DMS53 (cell line): ENCODE measurements around the gene ANKRD45.
"Not testable (repeated sequence)": the region's sequence is repeated elsewhere in the genome, so short reads cannot be mapped to it uniquely, and the experiment has no call there.

Experiments
- DNase-seq: peaks from one replicate; lab custom pipeline; 2025; lab: John Stamatoyannopoulos, UW

Gene ANKRD45, protein sequence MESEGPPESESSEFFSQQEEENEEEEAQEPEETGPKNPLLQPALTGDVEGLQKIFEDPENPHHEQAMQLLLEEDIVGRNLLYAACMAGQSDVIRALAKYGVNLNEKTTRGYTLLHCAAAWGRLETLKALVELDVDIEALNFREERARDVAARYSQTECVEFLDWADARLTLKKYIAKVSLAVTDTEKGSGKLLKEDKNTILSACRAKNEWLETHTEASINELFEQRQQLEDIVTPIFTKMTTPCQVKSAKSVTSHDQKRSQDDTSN

DNA sequence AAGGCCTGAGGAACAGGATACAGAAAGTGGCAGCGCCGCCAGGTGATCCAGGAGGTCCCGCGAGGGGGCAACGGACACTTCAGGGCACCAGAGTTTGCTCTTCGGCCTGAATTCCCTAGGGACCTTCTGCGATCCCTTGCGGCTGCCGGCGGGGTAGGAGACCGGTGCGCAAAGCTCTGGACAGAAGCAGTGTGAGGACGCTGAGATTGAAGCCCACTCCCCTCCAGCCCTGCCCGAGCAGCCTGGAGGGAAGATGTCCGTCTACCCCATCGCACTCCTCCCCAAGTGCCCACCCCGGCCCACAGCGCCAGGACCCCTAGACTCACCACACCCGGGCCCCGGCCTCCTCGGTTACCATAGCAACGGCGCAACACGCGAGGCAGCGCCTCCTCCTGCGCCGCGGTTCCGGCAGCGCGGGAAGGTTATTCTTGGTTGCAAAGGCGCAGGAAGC, at the start of gene ANKRD45:
TSS of gene ANKRD45 (minus strand) at position 361 of the 451 bp plus-strand sequence. CDS start 10,433 bp downstream, outside the sequence.
- DNase-seq = peak; percentile 86

DNA sequence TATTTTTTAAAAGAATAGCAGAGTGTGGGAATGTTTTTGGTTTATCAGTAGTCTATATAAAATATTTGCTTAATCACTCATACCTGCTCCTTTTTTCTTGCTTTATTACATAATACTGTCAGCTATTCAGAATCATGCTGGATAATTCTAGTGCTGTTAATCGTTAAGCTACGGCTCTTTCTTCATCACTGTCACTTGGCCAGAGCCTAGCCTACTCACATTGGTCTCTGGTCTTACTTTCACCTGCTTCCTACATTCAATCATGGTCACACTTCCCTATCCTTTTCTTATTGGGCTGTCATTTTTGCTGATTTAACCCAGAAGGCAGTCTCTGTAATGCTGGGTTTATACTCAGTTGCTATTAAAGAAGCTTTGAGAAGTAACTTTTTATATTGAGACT, 47.6 kb upstream of the ANKRD45 start:
- DNase-seq = no peak

DNA sequence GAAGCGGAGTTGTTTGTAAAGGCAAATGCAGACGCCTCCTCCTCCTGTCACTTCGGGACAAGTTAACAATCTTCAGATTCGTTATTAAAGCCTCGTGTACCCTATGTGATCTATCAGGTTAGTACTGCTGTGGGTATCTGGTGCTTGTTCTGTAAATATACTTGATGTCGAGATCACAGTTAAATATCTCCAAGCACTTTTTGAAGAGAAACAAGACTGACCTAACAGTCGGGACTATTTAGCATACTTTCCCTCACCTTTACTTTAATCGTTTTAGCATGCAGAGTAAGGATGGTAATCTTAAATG, 45.8 kb upstream of the ANKRD45 start:
- DNase-seq = no peak

DNA sequence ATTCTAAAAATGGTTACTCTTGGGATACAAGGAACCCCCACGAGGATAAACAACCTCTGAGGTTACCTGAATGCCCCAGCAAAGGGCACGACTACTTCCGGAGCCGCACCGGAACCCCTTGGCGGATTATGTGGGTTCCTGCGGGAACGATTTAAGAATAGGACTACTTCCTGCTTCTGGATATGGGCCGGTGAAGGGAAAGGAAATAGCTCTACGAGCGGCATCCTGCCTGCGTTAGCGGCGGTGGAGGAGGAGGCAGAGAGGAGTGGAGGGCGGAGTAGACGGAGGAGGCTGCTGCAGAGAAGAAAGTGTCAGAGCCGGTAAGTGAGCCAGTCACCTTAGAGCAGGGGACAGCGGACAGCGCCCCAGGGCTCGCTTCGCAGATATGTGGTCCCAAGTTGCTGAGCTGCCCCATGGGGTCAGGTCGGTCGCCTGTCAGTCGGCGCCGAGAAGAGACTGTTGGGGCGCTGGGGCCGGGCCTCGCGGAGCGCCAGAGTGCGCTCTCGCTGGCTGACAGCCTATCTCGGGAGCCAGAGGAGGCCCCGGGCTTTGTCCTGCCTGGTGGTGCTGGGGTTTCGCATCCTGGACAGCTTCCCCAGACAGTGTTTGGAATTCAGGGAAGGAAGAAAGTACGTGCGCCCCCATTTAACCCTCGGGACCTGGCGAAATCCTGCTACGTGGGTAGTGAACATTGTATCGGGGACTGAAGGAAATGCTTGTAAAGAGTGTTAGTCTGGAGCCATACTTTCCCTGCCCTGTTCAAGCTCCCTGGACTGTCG, 45.3 kb upstream of the ANKRD45 start, which contains the start of gene KLHL20:
TSS of gene KLHL20 (plus strand) at position 223 of the 779 bp plus-strand sequence. CDS start 1,063 bp downstream, outside the sequence.
- DNase-seq = peak; percentile 97

DNA sequence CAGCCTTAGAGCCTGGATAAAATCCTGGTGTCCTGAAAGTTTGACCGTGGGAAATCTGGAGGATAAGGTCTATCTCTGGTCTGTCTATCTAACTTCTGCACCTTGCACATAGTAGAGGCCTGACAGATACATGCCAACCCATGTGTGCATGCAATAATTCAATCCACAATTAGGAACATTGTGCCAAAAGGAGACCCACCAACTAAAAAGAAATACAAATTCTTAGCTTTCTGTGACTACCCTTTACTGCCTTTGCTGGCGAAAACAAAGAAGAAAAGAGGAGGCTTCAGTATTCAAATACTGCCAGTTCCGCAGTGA, 44.7 kb upstream of the ANKRD45 start:
- DNase-seq = peak; percentile 52

DNA sequence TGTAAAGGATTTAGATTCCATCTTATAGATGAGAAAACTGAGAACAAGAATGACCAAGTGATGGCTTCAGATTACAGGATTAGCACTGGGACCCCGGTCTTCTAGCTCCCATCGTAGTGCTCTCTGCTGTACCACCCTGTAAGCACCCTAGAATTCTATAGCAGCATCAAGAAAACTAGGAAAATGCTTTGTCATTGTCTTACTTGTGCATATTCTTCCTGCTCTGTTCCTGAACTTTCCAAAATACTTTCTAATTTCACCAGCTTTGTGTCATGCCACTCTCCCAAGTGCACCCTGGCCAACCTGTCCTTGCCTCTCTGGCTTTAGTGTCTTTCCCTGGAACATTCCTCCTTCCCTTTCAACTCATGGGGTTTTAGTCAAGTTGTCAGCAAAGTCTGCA, 39.1 kb upstream of the ANKRD45 start:
- DNase-seq = no peak

DNA sequence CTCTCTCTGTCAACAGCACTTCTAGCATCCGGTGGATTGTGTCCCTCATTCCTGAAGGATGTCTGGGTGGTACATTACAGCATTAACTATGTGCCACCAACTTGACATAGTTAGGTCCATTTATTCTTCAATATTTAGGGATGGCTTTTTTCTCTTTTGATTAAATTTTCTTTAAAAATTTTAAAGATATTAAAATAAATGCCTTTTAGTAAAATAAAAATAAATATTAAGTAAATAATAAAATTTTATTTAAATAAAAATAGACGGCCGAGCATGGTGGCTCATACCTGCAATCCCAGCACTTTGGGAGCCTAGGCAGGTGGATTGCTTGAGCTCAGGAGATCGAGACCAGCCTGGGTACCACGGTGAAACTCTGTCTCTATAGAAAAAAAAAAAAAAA, 35.5 kb upstream of the ANKRD45 start:
- DNase-seq = no peak

DNA sequence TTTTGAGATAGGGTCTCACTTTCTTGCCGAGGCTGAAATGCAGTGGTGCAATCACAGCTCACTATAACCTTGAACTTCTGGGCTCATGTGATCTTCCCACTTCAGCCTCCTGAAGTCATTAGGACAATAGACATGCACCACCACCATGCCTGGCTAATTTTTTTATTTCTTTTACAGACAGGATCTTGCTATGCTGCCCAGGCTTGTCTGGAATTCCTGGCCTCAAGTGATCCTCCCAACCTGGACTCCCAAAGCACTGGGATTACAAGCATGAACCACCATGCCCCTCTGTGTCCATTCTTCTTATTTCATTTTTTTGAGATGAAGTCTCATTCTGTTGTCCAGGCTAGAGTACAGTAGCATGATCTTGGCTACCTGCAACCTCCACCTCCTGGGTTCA, 33.1 kb upstream of the ANKRD45 start:
- DNase-seq = no peak

DNA sequence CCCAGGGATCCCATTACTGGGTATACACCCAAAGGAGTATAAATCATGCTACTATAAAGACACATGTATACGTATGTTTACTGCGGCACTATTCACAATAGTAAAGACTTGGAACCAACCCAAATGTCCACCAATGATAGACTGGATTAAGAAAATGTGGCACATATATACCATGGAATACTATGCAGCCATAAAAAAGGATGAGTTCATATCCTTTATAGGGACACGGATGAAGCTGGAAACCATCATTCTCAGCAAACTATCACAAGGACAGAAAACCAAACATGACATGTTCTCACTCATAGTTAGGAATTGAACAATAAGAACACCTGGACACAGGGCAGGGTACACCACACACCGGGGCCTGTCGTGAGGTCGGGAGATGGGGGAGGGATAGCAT, 31.6 kb upstream of the ANKRD45 start:
- DNase-seq = not testable (repeated sequence)

DNA sequence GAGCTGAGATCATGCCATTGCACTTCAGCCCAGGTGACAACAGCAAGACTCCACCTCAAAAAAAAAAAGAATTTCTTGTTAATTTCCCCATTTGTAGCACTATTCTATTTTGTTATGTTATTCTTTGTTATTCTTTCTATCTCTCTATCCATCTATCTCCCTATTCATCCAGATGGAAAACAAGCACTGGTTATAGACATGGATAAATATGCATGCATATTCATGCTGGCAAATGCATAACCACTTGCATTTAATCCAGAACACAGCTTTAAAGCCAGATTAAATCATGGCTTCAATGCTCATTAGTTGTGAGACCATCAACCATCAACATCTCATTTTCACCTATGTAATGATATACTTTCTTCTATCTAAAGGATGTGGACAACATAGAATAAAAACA, 23.6 kb upstream of the ANKRD45 start:
- no peak for DNase-seq

DNA sequence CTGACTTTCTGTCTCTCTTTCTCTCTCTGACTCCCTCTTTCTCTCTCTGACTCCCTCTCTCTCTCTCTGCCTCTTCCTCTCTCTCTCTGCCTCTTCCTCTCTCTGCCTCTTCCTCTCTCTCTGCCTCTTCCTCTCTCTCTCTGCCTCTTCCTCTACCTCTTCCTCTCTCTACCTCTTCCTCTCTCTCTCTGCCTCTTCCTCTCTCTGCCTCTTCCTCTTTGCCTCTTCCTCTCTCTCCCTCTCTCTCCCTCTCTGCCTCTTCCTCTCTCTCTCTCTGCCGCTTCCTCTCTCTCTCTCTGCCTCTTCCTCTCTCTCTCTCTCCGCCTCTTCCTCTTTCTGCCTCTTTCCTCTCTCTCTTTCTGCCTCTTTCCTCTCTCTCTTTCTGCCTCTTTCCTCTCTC, 18.6 kb upstream of the ANKRD45 start:
- DNase-seq = no peak

DNA sequence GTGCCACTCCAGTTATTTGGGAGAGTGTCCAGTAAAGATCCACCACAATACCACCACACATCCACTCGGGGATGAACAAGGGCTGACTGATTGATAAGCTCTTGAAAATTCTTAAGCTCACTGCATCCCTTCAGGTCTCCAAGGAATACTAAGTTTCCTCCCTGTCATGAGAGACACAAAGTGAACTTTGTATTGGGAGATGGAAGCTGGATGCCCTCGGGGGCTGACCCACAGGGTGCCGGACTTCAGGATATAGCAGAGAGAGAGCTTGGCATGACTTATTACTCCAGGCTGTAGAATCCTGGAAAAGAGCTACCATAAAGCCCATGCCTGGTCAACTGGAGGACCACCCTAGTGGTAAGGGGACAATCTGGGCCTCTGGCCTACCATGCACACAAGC, 15.5 kb upstream of the ANKRD45 start:
- DNase-seq = not testable (repeated sequence)

DNA sequence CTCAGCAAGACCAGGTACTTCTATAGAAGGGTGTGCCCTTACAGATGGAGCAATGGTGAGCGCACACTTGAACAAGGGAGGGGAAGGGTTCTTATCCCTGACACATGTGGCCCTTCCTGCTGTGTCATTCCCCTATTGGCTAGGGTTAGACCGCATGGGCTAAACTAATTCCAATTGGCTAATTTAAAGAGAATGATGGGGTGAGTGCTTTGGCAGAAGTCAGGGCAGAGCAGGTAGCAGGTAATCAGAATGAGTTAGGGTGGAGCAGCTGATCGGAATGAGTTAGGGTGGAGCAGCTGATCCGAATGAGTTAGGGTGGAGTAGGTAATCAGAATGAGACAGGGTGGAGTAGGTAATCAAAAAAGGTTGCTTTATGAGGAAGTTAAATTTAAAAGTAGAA, 14.2 kb upstream of the ANKRD45 start:
- DNase-seq = not testable (repeated sequence)

DNA sequence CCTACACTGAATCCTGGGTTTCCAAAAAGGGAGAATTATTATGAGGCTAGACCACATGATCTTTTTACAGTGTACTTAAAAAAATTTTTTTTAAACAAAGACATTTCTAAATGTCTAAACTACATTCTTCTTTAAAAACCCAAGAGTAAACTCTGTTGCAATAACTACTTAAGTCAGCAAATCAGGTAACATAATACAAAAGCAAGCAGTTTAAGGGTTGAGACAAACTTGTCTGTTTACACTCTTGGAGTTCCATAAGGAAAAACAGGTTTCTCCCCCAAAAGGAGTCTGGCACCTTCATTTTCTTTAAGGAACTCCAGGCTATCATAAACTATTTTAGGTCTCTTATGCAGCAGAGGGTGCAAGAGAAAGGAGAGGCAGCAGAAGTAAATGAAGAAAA, 12.5 kb upstream of the ANKRD45 start:
- no peak for DNase-seq

DNA sequence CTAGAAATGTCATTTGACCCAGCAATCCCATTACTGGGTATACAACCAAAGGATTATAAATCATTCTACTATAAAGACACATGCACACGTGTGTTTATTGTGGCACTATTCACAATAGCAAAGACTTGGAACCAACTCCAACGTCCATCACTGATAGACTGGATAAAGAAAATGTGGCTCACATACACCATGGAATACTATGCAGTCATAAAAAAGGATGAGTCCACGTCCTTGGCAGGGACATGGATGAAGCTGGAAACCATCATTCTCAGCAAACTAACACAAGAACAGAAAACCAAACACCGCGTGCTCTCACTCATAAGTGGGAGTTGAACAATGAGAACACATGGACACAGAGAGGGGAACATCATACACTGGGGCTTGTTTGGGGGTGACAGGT, 10.5 kb upstream of the ANKRD45 start:
- DNase-seq = not testable (repeated sequence)

DNA sequence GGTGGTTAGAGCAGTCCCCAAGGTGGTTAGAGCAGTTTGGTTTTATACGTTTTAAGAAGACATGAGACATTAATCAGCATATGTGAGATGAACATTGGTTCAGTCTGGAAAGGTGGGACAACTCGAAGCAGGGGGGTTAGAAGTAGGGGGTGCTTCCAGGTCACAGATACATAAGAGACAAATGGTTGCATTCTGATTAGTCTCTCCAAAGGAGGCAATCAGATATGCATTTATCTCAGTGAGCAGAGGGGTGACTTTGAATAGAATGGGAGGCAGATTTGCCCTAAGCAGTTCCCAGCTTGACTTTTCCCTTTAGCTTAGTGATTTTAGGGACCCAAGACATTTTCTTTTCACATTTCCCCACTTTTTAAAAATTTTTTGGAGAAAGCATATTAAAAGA, 4.8 kb upstream of the ANKRD45 start:
- DNase-seq = not testable (repeated sequence)

DNA sequence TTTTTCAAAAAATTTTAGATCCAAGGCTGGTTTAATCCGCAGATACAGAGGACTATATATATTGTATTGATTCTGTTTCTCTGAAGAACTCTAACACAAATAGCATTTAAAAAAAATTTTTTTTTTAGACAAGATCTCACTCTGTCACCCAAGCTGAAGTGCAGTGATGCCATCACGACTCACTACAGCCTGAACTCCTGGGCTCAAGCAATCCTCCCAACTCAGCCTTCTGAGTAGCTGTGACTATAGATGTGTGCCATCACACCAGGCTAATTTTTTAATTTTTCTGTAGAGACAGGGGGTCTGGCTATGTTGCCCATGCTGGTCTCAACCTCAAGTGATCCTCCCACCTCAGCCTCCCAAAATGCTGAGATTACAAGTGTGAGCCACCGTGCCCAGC, 3.0 kb downstream of the ANKRD45 start:
- DNase-seq = peak; percentile 9

DNA sequence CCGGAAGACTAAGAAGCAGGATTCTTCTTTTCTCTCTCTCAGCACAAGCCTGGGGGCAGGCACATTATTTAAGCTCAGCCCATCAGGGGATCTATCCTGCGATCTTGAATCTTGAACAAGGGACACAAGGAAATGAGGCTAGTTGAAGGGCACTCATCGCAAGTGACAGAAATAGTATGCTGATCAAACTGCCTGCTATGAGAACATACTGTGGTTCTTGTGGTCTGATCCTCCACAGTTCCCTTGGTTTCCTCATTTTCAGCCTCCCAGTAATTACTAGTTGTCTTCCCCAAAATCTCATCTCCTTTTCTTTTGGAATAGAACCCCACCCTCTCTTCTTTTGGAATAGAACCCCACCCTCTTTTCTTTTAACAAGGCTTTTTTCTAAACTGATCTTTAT, 6.5 kb downstream of the ANKRD45 start:
- DNase-seq = no peak

DNA sequence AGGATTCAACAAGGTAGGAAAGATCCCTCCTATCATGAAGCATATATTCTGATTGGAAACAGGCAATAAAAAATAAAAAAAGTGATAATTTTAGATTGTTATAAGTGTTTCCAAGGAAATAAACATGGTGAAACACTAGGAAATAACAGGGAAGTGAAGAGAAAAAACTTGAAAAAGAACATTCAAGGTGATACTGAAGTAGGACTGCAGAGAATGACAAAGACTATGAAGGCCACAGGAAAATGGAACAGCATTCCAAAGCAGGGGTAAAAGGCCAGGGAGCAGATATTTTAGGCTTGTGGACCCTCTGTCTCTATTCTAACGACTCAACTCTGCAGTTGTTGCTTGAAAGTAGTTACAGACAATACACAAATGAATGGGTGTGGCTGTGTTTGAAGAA, 7.9 kb downstream of the ANKRD45 start:
- no peak for DNase-seq

DNA sequence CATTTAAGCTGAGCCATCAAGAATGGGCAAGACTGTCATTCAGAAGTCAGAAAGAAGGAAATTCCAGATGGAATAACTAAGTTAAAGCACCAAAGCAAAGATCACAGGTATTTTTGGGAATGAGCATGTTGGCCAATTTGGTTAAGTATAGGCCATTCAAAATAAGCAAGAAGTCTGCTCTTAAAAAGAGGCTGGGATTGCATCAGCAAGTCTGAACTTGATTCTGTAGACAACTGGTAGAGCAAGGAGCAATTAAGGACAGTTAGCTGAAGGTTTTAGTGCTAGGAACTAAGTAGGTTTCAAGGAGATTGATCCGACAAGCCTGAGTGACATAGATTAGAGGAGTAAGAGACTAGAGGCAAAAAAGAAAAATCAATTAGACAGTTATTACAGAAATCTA, 8.4 kb downstream of the ANKRD45 start:
- DNase-seq = no peak

DNA sequence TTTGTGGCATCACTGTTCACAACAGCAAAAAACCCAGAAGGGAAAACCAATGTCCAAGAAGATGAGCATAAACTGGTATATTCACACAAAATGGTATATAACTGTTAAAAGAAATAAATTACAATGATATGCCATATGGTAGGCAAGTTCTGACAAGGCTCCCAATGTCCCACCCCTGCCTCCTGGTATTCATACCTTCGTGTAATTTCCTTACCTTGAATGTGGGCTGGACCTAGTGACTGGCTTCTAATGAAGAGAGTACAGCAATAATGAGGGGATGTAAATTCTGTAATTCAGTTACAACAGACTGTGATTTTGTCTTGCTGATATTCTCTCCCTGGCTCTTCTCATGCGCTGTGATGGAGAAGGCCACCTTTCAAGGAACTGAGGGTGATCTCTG, 9.3 kb downstream of the ANKRD45 start:
- DNase-seq = no peak

DNA sequence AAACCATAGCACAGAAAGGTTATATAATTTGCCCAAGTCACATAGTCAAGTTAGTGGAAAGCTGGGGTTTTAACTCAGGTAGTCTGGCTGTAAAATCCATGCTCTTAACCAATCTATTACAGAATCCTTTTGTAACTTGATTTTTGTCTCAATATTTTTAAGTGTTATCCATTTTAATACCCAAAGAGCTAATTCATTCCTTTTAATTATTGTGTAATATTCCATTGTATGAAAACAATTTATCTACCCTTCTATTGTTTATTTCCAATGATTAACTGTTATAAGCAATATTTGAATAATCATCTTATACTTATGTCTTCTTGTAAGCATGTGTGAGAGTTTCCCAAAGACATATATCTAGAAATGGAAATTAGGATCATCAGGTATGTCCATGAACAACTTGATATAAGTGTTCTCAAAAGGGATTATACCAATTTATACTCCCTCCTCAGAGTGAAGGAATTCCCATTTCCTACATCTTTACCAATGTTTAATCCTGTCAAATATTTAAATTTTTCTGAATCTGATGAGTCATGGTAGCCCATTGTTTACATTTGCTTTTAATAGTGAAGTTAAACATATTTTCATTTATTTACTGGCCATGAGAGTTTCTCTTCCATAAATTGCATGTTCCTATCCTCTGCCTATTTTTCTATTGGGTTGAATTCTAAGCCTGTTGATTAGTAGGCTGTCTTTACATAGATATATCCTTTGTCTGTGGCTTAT, 20.6 kb downstream of the ANKRD45 start:
- DNase-seq = peak; percentile 13

DNA sequence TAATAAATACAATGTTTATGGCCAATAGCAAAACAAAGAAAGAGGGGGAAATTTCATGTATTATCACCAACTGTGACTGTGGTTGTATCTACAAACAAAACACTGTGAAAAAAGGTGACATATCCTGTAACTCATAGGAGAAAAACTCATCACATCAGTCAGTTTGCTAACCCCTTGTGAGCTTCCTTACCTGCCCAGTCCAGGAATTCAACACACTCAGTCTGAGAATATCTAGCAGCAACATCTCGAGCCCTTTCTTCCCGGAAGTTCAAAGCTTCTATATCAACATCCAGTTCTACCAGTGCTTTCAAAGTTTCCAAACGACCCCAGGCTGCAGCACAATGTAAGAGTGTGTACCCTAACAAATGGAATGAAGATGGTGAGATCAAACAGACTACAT, 23.0 kb downstream of the ANKRD45 start:
- DNase-seq = no peak
